ENCODE data around the gene GDF2. TPM values are rescaled to one million over a fixed set of nuclear protein-coding genes. Genes with fewer than 3 reads are reported as not detected.

Gene GDF2
- total RNA-seq, 4 donors from 2014 or later = not detected

GRCh38 chr10:47299611-47300428, 22.4 kb upstream of the GDF2 start, which contains the start of gene GDF10:
Gene GDF10, plus strand, starts transcription at chr10:47300197. Its CDS starts 455 bp downstream, at chr10:47300652.
- Histone ChIP-seq H3K27ac (no peak within 1 kb of the TSS), H3K9me3 (no peaks in the 10 kb centered on the region), H3K27me3 (peaks cover 7 to 13% (median 9%) of the 10 kb centered on the region in 3 donors), H3K4me3 (peak within 1 kb of the TSS; percentile 40 to 47 (median 44)), H3K4me1 (peaks cover 0 to 2% of the 10 kb centered on the region in 2 donors), H3K36me3 (no peaks in the 10 kb centered on the region)
- ATAC-seq = peak in 1 of 2 donors; percentile 9
- intact Hi-C loops (cut with DNase I; ENCODE audit: low total_unique reads) = no loop called here
- in situ Hi-C loops (cut with MboI; ENCODE audit: low sequenced_read_pairs in 4 of 4) = loop anchor here in 2 of 4 donors (10.0 kb wide), 2 partner anchors 265 to 275 kb away; no protein-coding TSS in a partner anchor
- DNase-seq = no peak
- no peak for TF ChIP-seq POLR2A (IDR thresholded peaks at IDR 0.05)
- TF ChIP-seq CTCF (IDR thresholded peaks at IDR 0.05 in 4 of 5, conservative IDR thresholded peaks at IDR 0.05 in 1 of 5) = no peak

DNA sequence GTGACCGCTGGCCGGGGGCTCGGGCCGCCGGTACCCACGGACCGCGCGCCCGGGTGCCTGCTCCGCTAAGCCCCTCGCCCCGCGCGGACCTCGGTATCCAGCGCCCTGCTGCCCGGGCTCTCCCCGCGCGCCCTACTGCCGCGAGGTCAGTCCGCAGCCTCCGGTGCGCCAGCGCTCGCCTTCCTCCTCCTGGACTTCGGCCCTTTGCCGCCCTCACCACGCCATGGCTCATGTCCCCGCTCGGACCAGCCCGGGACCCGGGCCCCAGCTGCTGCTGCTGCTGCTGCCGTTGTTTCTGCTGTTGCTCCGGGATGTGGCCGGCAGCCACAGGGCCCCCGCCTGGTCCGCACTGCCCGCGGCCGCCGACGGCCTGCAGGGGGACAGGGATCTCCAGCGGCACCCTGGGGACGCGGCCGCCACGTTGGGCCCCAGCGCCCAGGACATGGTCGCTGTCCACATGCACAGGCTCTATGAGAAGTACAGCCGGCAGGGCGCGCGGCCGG, 21.8 kb upstream of the GDF2 start:
- TF ChIP-seq CTCF (IDR thresholded peaks at IDR 0.05 in 4 of 5, conservative IDR thresholded peaks at IDR 0.05 in 1 of 5) (no peak), POLR2A (IDR thresholded peaks at IDR 0.05) (no peak)
- H3K27me3 ChIP-seq = peaks cover 7 to 13% (median 9%) of the 10 kb centered on the region in 3 donors
- DNase-seq = no peak
- no peaks in the 10 kb centered on the region for H3K36me3 ChIP-seq
- H3K4me3 ChIP-seq = peak overlapping the region; percentile 40 to 47 (median 44)
- H3K4me1 ChIP-seq = peaks cover 0 to 2% of the 10 kb centered on the region in 2 donors
- intact Hi-C loops (cut with DNase I; ENCODE audit: low total_unique reads) = no loop called here
- no peak for ATAC-seq
- in situ Hi-C loops (cut with MboI; ENCODE audit: low sequenced_read_pairs in 4 of 4) = loop anchor here in 2 of 4 donors (10.0 kb wide), 2 partner anchors 266 to 276 kb away; no protein-coding TSS in a partner anchor
- no peak overlapping the region for H3K27ac ChIP-seq
- no peaks in the 10 kb centered on the region for H3K9me3 ChIP-seq

DNA sequence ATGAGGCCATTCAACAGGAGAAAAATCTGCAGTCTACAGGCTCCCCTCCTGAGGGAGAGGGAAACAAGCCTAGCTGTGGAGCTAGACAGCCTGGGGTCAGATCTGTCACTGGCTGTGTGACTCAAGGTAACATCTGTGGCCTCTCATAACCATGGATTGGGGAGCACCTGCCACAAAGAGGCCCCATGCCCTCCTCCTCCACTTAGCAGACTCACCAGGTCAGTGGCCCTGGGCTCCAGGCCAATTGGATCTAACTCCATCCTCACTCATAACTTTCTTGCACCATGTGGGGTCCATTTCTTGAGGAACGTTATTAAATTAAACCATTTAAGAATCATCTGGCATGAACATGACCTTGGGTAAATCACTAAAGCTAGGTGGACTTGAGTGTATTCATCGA, 20.4 kb upstream of the GDF2 start:
- no peak overlapping the region for H3K4me3 ChIP-seq
- intact Hi-C loops (cut with DNase I; ENCODE audit: low total_unique reads) (no loop called here), in situ Hi-C loops (cut with MboI; ENCODE audit: low sequenced_read_pairs in 4 of 4) (loop anchor here in 2 of 4 donors (10.0 kb wide), 2 partner anchors 267 to 277 kb away; no protein-coding TSS in a partner anchor)
- no peak for DNase-seq
- H3K36me3 ChIP-seq = no peaks in the 10 kb centered on the region
- peaks cover 0 to 2% of the 10 kb centered on the region in 2 donors for H3K4me1 ChIP-seq
- peaks cover 7 to 13% (median 9%) of the 10 kb centered on the region in 3 donors for H3K27me3 ChIP-seq
- TF ChIP-seq POLR2A (IDR thresholded peaks at IDR 0.05) (no peak), CTCF (IDR thresholded peaks at IDR 0.05 in 4 of 5, conservative IDR thresholded peaks at IDR 0.05 in 1 of 5) (no peak)
- no peak for ATAC-seq
- no peak overlapping the region for H3K27ac ChIP-seq
- H3K9me3 ChIP-seq = no peaks in the 10 kb centered on the region

DNA sequence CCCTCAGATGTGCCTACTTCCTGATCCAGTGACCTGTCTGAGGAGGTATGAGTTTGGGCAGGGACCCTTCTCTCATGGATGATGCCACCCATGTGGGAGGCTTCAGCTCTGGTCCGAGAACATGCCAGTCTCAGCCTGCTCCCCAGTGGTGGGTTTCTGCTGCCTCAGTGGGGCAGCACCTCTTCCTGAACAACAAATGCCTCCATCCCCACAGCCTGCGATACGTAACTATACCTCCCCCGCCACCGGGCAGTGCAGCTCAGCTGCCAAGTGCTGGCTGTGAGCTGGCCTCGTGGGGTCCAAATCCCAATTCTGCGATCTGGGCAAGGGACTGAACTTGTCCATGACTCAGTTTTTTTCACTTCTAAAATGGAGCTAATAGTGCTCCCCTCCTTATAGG, 19.1 kb upstream of the GDF2 start:
- Histone ChIP-seq H3K27ac (no peak overlapping the region), H3K9me3 (no peaks in the 10 kb centered on the region), H3K4me1 (peaks cover 0 to 2% of the 10 kb centered on the region in 2 donors), H3K27me3 (peaks cover 7 to 13% (median 9%) of the 10 kb centered on the region in 3 donors), H3K4me3 (no peak overlapping the region), H3K36me3 (no peaks in the 10 kb centered on the region)
- DNase-seq (no peak), ATAC-seq (no peak)
- in situ Hi-C loops (cut with MboI; ENCODE audit: low sequenced_read_pairs in 4 of 4) (loop anchor here in 2 of 4 donors (10.0 kb wide), 2 partner anchors 268 to 278 kb away; no protein-coding TSS in a partner anchor), intact Hi-C loops (cut with DNase I; ENCODE audit: low total_unique reads) (no loop called here)
- TF ChIP-seq POLR2A (IDR thresholded peaks at IDR 0.05) = no peak
- TF ChIP-seq CTCF (IDR thresholded peaks at IDR 0.05 in 4 of 5, conservative IDR thresholded peaks at IDR 0.05 in 1 of 5) = no peak
